Measurements from ENCODE around the gene PURA.

The PURA gene

GRCh38 chr5:140108093-140109017 is 5.6 kb upstream of the PURA start:
- TF ChIP-seq, protein P1, sequence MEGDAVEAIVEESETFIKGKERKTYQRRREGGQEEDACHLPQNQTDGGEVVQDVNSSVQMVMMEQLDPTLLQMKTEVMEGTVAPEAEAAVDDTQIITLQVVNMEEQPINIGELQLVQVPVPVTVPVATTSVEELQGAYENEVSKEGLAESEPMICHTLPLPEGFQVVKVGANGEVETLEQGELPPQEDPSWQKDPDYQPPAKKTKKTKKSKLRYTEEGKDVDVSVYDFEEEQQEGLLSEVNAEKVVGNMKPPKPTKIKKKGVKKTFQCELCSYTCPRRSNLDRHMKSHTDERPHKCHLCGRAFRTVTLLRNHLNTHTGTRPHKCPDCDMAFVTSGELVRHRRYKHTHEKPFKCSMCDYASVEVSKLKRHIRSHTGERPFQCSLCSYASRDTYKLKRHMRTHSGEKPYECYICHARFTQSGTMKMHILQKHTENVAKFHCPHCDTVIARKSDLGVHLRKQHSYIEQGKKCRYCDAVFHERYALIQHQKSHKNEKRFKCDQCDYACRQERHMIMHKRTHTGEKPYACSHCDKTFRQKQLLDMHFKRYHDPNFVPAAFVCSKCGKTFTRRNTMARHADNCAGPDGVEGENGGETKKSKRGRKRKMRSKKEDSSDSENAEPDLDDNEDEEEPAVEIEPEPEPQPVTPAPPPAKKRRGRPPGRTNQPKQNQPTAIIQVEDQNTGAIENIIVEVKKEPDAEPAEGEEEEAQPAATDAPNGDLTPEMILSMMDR (IDR thresholded peaks at IDR 0.05; ENCODE audit: low read depth, low read length), result no peak
- in situ Hi-C loops (cut with HindIII; ENCODE audit: low sequenced_read_pairs), result no loop called here
- no peak for DNase-seq (ENCODE audit: low read depth, low spot score)

GRCh38 chr5:140109018-140109758 is 4.7 kb upstream of the PURA start:
- DNase-seq (ENCODE audit: low read depth, low spot score), result no peak
- TF ChIP-seq, protein P1 (IDR thresholded peaks at IDR 0.05; ENCODE audit: low read depth, low read length), result no peak
- H3K4me3 ChIP-seq (ENCODE audit: low read depth, low read length), result peak overlapping the region; percentile 65
- in situ Hi-C loops (cut with HindIII; ENCODE audit: low sequenced_read_pairs), result no loop called here

More at GRCh38 chr5:140108093-140109017, 5.6 kb upstream of the PURA start:
- peak overlapping the region; percentile 65 for H3K4me3 ChIP-seq (ENCODE audit: low read depth, low read length)

GRCh38 chr5:140109759-140110645 is 3.9 kb upstream of the PURA start:
- peak; percentile 32 for DNase-seq (ENCODE audit: low read depth, low spot score)
- in situ Hi-C loops (cut with HindIII; ENCODE audit: low sequenced_read_pairs), result no loop called here
- TF ChIP-seq, protein P1 (IDR thresholded peaks at IDR 0.05; ENCODE audit: low read depth, low read length), result no peak
- H3K4me3 ChIP-seq (ENCODE audit: low read depth, low read length), result no peak overlapping the region

DNA sequence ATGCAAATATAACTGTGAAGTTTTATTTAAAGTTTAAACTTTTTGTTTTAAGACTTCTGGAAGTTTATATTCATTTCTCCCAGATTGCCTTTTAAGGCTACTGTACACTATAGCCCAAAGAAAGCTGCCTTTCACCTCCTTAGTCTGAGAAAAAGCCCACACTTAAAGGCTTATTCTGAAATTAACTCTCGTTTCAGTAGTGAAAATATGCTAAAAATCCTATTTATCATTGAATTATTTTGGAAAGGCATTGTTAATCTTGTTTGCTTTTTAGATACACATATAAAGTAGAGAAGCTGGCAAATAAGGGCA is 3.3 kb upstream of the PURA start:
- no peak overlapping the region for H3K4me3 ChIP-seq (ENCODE audit: low read depth, low read length)
- TF ChIP-seq, protein P1 (IDR thresholded peaks at IDR 0.05; ENCODE audit: low read depth, low read length), result no peak
- no peak for DNase-seq (ENCODE audit: low read depth, low spot score)
- in situ Hi-C loops (cut with HindIII; ENCODE audit: low sequenced_read_pairs), result no loop called here

DNA sequence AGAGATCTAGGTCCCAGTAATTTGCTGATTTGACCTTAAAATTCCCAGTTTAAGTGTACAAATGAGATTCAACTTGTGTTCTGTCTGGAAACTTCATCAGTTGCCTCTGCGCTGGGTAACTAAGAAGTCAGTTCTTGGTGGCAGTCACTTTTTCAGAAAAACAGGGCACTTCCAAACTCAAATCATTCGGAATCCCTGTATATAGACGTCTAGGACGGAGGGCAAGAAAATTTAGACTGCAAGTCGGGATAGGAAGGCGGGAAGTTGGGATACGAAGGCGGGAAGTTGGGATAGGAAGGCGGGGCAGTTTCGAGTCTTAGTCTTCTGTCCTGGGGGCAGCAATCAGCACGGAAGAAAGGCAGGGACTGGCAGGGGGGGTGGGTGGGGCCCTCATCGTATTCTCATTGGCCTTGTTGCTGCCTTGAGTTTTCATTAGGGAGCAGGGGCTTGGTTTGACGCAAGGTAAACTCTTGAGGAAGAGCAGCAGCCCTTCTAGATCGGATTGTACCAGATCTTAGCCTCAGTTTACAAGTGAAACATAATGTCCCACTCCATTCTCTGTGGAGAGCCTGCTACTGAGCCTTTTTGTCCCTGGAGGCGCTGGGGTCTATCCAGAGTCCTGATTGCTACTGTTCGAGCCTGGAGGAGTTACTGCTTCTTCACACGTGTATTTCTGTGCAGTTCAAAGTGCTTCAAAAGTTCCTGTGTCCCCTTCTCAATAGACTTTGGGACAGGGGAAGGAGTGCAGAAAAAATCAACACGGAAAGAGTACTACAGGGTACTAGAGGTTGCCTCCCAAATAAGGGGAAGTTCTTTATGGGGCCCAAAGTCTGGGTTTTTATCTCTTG is 2.7 kb upstream of the PURA start:
- no peak overlapping the region for H3K4me3 ChIP-seq (ENCODE audit: low read depth, low read length)
- in situ Hi-C loops (cut with HindIII; ENCODE audit: low sequenced_read_pairs), result no loop called here
- TF ChIP-seq, protein P1 (IDR thresholded peaks at IDR 0.05; ENCODE audit: low read depth, low read length), result no peak
- DNase-seq (ENCODE audit: low read depth, low spot score), result no peak

Data from astrocyte of the spinal cord (primary cell).